HG03064 (cell line): ENCODE results near the gene OR6X1.

Experiments used
- ATAC-seq: cut with Tn5 transposase; IDR thresholded peaks from one replicate; pipeline ENCODE4 v1.9.1; 2021; ENCODE audit warnings: low read depth; ENCODE audit not compliant: unreplicated experiment

OR6X1 gene

GRCh38 chr11:123754101-123754568 lies at the start of gene OR6X1:
Gene OR6X1 (minus strand): TSS chr11:123754518. CDS start chr11:123754518, 0 bp downstream.
- ATAC-seq = no peak

- no peak for ATAC-seq
Observed at GRCh38 chr11:123801765-123802164, 47.4 kb upstream of the OR6X1 start.

GRCh38 chr11:123800036-123800435 lies 45.7 kb upstream of the OR6X1 start:
- ATAC-seq = no peak

- ATAC-seq = no peak
Observed at GRCh38 chr11:123799438-123799837, 45.1 kb upstream of the OR6X1 start.

GRCh38 chr11:123798513-123799252 lies 44.4 kb upstream of the OR6X1 start:
- ATAC-seq = no peak

- no peak for ATAC-seq
Observed at GRCh38 chr11:123798079-123798478, 43.8 kb upstream of the OR6X1 start.

GRCh38 chr11:123797541-123797940 lies 43.2 kb upstream of the OR6X1 start:
- ATAC-seq = no peak

- no peak for ATAC-seq
Observed at GRCh38 chr11:123797114-123797513, 42.8 kb upstream of the OR6X1 start.

GRCh38 chr11:123796226-123796625 lies 41.9 kb upstream of the OR6X1 start:
- ATAC-seq = no peak

- ATAC-seq = no peak
Observed at GRCh38 chr11:123783536-123783935, 29.2 kb upstream of the OR6X1 start.

- no peak for ATAC-seq
Observed at GRCh38 chr11:123778511-123778910, 24.2 kb upstream of the OR6X1 start.

- ATAC-seq = no peak
Observed at GRCh38 chr11:123775715-123776549, 21.6 kb upstream of the OR6X1 start.

- ATAC-seq = no peak
Observed at GRCh38 chr11:123775289-123775688, 21.0 kb upstream of the OR6X1 start.

GRCh38 chr11:123773959-123774358 lies 19.6 kb upstream of the OR6X1 start:
- ATAC-seq = no peak

- no peak for ATAC-seq
Observed at GRCh38 chr11:123773026-123773425, 18.7 kb upstream of the OR6X1 start.

GRCh38 chr11:123771664-123772063 lies 17.3 kb upstream of the OR6X1 start:
- no peak for ATAC-seq

- ATAC-seq = no peak
Observed at GRCh38 chr11:123770712-123771111, 16.4 kb upstream of the OR6X1 start.

- ATAC-seq = no peak
Observed at GRCh38 chr11:123765601-123766000, 11.3 kb upstream of the OR6X1 start.

GRCh38 chr11:123762422-123762821 lies 8.1 kb upstream of the OR6X1 start:
- ATAC-seq = no peak

- no peak for ATAC-seq
Observed at GRCh38 chr11:123760894-123761293, 6.6 kb upstream of the OR6X1 start.

GRCh38 chr11:123757976-123758375 lies 3.7 kb upstream of the OR6X1 start:
- ATAC-seq = no peak

GRCh38 chr11:123755813-123756212 lies 1.5 kb upstream of the OR6X1 start:
- no peak for ATAC-seq
